HL-60 (cell line): ENCODE data around the gene MAGOH.

Experiments
- GABPA ChIP-seq: IDR thresholded peaks from 2 replicates; pipeline ENCODE4 v1.6.1; 2012; ENCODE audit warnings: low read depth
- POLR2AphosphoS5 ChIP-seq: IDR thresholded peaks from 2 replicates; pipeline ENCODE4 v1.6.1; 2012; ENCODE audit warnings: low read depth
- TF ChIP-seq, protein P1 (sequence below): IDR thresholded peaks from one replicate; pipeline ENCODE4 v1.5.1; 2011; ENCODE audit warnings: low read length, control low read depth, inconsistent platforms; ENCODE audit not compliant: insufficient read depth

DNA sequence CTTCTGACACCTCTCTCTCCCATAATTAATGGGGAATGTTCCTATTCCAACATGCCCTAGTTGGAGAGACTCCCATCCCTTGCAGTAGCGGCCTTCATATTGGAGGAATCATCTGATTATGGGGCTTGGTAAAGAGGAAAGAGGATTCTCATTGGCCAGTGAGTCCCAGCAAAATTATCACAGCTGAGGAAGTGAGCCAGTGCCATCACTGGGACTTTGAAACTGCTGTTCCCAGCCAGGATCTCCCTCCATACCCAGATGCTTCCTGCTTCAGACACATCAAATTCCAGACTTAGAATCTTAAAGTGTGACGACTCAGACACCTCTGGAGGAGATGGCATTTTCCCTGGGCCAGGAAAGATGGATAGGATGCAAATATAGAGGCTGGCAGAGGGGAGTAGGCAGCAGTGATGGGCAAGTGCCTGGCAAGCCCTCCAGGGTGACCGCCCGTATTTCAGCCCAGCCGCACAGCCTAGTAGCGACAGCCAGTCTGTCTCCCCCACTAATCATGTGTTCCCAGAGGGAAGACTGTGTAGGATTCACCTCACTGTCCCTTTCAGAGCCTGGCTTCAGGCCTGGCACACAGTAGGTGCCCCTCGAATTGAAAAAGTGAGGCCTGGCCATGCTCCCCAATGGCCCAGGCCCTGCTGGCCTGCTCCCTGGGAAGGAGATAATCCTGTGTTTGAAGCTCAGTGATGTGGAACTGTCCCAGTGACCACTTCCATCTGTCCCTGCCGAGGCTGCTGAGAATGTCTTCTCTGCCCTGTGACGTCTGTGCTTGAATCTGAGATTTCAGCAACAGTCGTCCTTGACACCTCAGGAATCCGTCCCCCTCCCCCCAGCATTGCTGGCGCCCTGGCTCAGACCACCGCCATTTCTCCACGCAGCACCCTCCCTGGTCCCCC is 41.2 kb upstream of the MAGOH start:
- no peak for TF ChIP-seq POLR2AphosphoS5
- TF ChIP-seq, protein P1, sequence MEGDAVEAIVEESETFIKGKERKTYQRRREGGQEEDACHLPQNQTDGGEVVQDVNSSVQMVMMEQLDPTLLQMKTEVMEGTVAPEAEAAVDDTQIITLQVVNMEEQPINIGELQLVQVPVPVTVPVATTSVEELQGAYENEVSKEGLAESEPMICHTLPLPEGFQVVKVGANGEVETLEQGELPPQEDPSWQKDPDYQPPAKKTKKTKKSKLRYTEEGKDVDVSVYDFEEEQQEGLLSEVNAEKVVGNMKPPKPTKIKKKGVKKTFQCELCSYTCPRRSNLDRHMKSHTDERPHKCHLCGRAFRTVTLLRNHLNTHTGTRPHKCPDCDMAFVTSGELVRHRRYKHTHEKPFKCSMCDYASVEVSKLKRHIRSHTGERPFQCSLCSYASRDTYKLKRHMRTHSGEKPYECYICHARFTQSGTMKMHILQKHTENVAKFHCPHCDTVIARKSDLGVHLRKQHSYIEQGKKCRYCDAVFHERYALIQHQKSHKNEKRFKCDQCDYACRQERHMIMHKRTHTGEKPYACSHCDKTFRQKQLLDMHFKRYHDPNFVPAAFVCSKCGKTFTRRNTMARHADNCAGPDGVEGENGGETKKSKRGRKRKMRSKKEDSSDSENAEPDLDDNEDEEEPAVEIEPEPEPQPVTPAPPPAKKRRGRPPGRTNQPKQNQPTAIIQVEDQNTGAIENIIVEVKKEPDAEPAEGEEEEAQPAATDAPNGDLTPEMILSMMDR = no peak
- no peak for TF ChIP-seq GABPA
